Measurements from ENCODE around the gene UNC93A.
"Not testable (repeated sequence)": the region's sequence is repeated elsewhere in the genome, so short reads cannot be mapped to it uniquely, and the experiment has no call there.

Gene UNC93A

DNA sequence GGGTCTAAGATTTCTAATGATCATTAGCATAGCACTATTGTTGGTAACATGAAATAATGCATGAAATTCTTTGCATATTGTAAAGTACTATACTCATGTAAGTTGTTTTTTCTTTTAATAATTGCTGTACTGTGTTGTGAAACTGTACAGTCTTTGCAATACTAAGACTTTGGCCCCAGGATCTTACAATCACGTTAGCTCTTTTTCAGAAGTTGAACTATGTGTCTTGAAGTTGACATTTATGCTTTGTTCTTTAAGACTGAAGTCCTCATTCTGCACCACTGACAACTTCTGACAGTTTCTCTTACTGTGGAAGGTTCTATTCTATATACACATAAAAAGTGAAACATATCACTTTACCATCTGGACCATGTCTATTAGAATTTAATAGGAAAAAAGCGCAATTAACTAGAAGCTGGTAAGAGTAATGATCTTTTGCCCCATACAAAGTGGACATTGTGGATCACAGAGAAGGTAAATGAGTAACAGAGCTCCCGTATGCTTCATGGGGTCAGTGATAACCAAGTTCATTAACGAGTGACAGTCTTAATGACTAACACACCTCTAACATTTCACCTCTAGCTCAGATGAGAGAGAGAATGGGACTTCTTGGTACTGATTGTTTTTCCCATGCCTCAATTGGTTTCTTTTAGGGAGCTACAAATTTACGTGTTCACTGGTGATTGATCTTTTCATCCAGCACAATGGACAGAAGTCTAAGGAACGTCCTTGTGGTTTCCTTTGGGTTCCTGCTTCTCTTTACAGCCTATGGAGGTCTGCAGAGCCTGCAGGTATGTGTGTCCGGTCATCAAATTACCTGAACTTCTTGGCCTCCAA, at the start of gene UNC93A:
UNC93A (plus strand) TSS at position 530 of the 837 bp plus-strand sequence; CDS start at position 705, 175 bp downstream.
- DNase-seq: no peak

DNA sequence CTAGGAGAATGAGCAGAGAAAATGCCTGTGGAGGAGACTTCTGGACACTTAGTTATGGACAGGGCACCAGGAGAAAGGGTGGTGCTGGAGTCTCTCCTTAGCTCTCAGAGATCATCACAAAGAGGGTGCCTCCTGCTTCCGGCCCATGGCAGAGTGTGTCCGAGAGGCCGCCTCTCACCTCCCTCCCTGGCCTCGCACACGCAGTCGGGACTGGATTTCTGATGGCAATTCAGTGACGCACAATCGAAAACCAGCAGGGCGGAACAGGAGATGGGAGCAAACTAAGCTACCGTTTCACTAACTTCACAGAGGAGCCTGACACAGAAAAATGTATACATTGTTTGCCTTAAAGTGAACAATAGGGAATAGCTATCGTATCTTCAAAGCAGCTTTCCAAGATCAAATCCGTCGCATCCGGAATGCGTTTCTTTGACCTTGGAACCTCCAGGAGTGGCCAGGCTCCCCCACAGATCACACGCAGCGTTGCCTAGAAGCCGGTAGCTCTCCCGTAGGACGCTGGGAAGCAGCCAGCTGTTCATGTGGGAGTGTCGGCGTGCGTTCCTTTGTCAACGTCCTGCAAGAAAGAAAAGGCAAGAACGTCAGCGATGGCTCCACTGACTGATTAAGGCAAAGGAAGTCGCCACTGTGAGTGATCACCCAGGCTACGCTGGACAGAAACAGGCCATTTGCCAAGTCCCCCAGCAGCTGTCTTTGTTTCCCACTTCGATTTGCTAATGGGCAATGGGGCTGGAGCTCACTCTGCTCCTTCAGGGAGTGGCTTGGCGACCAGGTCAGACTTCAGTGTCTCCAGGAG, 49.6 kb upstream of the UNC93A start:
- not testable (repeated sequence) for DNase-seq

DNA sequence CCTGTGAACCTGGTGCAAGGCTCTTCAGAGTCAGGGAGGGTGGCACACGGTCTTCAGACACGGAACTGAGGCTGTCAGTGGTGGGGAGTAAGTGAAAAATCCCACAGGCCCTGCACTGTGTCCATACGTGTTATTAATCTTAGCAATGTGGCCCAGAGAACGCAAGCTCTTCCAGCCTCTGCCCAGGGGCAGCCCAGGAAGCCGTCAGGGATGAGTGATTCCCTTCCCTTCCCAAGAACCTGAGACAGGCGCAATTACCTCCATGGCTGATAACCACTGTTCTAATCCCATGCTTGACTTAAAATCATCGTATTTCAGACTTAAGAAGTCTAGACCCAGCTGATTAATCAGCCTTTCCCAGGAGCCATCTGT, 49.0 kb upstream of the UNC93A start:
- DNase-seq: not testable (repeated sequence)

- DNase-seq: not testable (repeated sequence)
Measured at GRCh38 chr6:167242511-167243051, 48.5 kb upstream of the UNC93A start.

DNA sequence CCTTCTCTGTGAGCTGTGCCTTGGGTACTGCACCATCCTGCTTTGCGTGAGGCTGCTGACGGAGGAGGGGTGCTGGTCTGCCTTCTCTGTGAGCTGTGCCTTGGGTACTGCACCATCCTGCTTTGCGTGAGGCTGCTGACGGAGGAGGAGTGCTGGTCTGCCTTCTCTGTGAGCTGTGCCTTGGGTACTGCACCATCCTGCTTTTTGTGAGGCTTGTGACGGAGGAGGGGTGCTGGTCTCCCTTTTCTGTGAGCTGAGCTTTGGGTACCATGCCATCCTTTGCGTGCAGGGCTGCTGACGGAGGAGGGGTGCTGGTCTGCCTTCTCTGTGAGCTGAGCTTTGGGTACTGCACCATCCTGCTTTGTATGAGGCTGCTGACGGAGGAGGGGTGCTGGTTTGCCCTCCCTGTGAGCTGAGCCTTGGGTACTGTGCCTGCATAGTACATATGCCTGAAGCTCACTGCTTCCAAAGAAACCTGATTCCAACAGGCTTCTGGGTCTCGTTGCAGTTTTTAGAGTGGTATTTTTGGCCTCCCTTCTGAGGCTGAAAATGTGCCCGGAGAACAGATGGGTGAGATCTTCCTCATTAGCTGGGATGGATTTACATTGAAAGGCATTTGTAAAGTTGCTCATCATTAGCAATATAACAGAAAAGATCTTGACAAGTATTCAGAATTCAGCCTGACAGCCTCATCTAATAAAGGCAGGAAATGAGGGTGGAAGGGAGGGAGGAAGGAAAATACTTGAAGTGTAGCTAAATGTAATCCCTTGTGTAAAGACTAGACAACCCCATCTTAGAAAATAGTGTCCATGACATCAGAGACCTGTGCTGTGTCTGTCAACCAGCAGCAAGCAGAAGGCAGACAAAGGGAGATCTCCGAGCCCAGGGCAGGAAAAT, 46.8 kb upstream of the UNC93A start:
- DNase-seq: no peak

DNA sequence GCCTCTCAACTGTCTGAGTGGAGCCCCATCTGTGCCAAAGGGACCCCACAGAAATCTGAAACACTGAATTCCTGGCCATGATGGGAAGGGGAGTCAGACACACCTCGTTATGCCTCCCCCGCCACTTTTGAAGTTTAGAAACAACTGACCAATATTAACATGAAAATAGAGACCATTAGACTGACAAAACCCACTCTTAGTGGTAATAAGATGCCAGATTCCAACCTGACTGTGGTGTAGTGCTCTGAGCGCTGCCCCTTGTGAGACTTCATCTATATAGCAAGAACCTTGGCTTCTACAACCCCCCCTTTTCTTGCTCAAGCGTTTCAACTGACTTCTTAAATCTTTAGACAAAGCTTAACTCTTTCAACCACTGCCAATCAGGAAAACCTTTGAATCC, 46.1 kb upstream of the UNC93A start:
- DNase-seq: no peak

- DNase-seq: no peak
Measured at GRCh38 chr6:167245591-167245990, 45.5 kb upstream of the UNC93A start.

- DNase-seq: no peak
Measured at GRCh38 chr6:167247814-167248595, 43.1 kb upstream of the UNC93A start.

DNA sequence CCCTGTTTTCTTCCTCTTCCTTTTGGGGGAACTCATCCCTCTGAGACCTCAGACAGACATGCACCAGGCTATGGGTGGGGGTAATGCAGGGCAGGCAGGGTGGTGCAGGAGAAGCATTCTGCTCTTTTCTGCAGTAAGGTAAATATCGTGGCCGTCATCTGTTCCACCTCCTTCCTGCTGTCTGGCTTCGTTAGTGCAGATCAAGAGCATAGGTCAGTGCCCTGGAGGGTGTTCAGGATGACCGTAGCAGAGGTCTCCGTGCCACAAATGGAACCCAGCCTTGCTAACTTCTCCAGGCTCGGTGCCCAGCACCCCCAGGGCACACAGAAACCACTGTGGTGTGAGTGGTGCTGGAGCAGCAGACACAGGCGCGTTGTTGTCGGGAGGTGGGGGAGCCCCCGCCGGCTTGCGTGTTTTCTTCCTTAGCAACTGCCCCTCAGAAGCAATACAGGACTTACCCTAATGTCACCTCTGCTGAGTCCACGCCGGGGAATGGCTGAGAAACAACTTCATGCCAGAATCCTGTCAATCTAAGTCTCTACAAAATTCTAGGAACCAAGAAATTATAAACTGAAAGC, 42.1 kb upstream of the UNC93A start:
- not testable (repeated sequence) for DNase-seq

GRCh38 chr6:167252271-167252670, 38.8 kb upstream of the UNC93A start:
- no peak for DNase-seq

DNA sequence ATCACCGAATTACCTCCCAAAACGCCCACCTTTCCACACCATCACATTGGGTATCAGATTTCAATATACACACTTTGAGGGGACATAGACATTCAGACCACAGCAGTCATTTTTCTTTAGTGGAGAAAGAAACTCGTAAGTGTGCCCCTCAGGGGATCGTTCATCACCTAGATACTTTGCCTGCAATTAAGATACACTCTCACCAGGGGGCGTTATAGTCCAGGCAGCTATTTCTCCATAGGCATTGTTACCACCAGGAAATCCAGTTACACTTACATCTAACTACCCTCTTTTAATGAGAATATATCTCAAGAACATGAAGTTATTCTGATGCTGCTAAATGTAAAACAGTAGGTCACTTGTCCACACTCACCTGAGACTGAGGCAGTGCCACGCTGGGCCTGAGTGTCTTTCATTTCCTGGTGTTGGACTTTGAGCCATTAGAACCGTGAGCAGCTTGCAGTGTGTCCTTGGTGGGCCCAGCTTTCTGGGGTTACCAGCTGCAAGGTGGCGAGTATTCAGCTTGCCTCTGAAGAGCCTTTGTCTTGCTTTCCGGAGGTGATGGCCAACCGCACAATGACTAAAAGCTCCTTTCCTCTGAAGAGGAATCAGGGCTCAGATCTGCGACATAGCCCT, 35.1 kb upstream of the UNC93A start:
- DNase-seq: no peak

DNA sequence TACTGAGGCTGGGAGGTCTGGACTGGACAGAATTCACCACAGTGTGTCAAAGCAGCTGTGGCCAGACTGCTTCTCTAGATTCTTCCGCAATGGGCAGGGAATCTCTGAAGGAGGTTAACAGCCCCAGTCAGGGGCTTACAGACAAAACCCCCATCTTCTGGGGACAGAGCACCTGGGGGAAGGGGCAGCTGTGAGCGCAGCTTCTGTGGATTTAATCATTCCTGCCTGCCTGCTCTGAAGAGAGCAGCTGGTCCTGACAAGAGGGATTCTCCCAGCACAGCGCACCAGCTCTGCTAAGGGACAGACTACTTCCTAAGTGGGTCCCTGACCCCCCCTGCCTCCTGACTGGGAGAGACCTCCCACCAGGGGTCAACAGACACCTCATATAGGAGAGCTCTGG, 32.5 kb upstream of the UNC93A start:
- no peak for DNase-seq

- not testable (repeated sequence) for DNase-seq
Measured at GRCh38 chr6:167266057-167266829, 24.9 kb upstream of the UNC93A start.

GRCh38 chr6:167266830-167267555, 24.1 kb upstream of the UNC93A start:
- DNase-seq: no peak

- DNase-seq: not testable (repeated sequence)
Measured at GRCh38 chr6:167267556-167267898, 23.6 kb upstream of the UNC93A start.

DNA sequence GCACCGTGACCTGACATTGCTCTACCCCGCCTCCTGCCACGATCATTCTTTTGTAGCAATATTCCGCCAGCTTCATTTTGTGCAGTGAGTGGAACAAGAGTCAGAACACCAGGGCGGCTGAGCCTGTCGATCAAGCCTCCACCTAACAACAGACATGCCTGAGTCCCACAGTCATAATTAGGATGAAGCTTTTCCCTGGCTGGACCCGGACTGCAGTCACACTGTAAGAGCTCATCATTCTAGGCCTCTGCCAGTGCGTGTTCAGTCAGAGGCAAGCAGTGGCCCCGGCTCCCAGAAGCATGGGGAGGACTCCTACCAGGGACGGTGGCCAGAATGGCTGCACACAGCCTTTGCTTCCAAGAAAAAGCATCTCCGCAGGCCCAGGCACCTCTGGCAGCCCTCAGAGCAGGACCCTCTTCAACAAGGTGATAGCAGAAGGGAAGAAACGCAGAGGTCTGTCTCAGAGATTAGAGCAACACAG, 23.2 kb upstream of the UNC93A start:
- no peak for DNase-seq

- DNase-seq: no peak
Measured at GRCh38 chr6:167268683-167269280, 22.3 kb upstream of the UNC93A start.

- no peak for DNase-seq
Measured at GRCh38 chr6:167270499-167271311, 20.4 kb upstream of the UNC93A start.
